Caco-2 (cell line): ENCODE results near the gene HELZ. TPM values are rescaled to one million over a fixed set of nuclear protein-coding genes. Genes with fewer than 3 reads are reported as not detected.

Experiments used
- BruUV-seq: library from RNA; stranded (reverse); fragments of 400-500 nt; replicated peaks from 2 replicates; lab custom pipeline; 2021; lab: Mats Ljungman, UMichigan
- CTCF ChIA-PET: fragments of 300-600 bp; sonication (Branson Sonifier 250); formaldehyde crosslinking; loops from one replicate; lab custom pipeline; 2022; ENCODE audit warnings: antibody characterized with exemption; lab: Charles Lee
- POLR2A ChIA-PET: fragments of 300-600 bp; sonication (Branson Sonifier 250); formaldehyde crosslinking; loops from one replicate; lab custom pipeline; 2022; ENCODE audit warnings: antibody characterized with exemption; lab: Charles Lee
- DNase-seq, 2 experiments: peaks; one replicate each; pipeline versions ENCODE4 v3.0.0 to v3.0.0-alpha.2; 2020 to 2022
- H3K27me3 ChIP-seq: replicated peaks from 2 replicates; pipeline ENCODE4 v1.6.0; 2011; ENCODE audit warnings: low read length; ENCODE audit not compliant: control insufficient read depth, insufficient read depth
- H3K36me3 ChIP-seq: 2 replicates; pipeline ENCODE4 v1.5.1; 2011; ENCODE audit warnings: low read length; ENCODE audit not compliant: control insufficient read depth, insufficient read depth
- H3K4me1 ChIP-seq: fragments of 250-450 bp; sonication (Bioruptor Pico); 2 replicates; pipeline ENCODE4 v1.5.1; 2020; ENCODE audit warnings: mild to moderate bottlenecking
- H3K4me3 ChIP-seq: 2 replicates; pipeline ENCODE4 v1.5.1; 2011; ENCODE audit warnings: low read depth, mild to moderate bottlenecking, control low read depth, low read length
- H3K9me3 ChIP-seq: fragments of 250-450 bp; sonication (Bioruptor Pico); 2 replicates; pipeline ENCODE4 v1.5.1; 2020; ENCODE audit warnings: mild to moderate bottlenecking, moderate library complexity
- H3K27ac Mint-ChIP-seq: one replicate; pipeline ENCODE4 v1.8.0; 2022; ENCODE audit warnings: mixed read lengths; ENCODE audit not compliant: unreplicated experiment
- H3K27me3 Mint-ChIP-seq: one replicate; pipeline ENCODE4 v1.8.0; 2022; ENCODE audit warnings: mixed read lengths; ENCODE audit not compliant: insufficient read depth, unreplicated experiment
- H3K36me3 Mint-ChIP-seq: one replicate; pipeline ENCODE4 v1.8.0; 2022; ENCODE audit warnings: mild to moderate bottlenecking, mixed read lengths; ENCODE audit not compliant: insufficient read depth, unreplicated experiment
- H3K4me1 Mint-ChIP-seq: one replicate; pipeline ENCODE4 v1.8.0; 2022; ENCODE audit warnings: low read depth, mixed read lengths; ENCODE audit not compliant: unreplicated experiment
- H3K4me3 Mint-ChIP-seq: one replicate; pipeline ENCODE4 v1.8.0; 2022; ENCODE audit warnings: mild to moderate bottlenecking, moderate library complexity, mixed read lengths; ENCODE audit not compliant: unreplicated experiment
- H3K9me3 Mint-ChIP-seq: one replicate; pipeline ENCODE4 v1.8.0; 2022; ENCODE audit warnings: mixed read lengths; ENCODE audit not compliant: unreplicated experiment
- intact Hi-C: fragments of 100-400 bp; cut with micrococcal nuclease; formaldehyde crosslinking; loops from one replicate; pipeline ENCODE4 v1.10.0; 2022; ENCODE audit not compliant: unreplicated experiment
- total RNA-seq: library from RNA; stranded (reverse); gene quantifications from 2 replicates; pipeline ENCODE4 v1.2.3, GENCODE V29; 2022
- TF ChIP-seq, protein P1 (sequence below), 2 experiments: fragments of 200-600 bp in 1 of 2; IDR thresholded peaks; 1 replicate in 1 of 2; 2 replicates in 1 of 2; pipeline versions ENCODE4 v1.5.1 to v1.8.0; 2011 to 2022; ENCODE audit warnings: antibody characterized with exemption in 1 of 2, control low read depth in 1 of 2, inconsistent platforms in 1 of 2, low read depth in 1 of 2, low read length in 1 of 2, mild to moderate bottlenecking in 1 of 2, moderate library complexity in 1 of 2; ENCODE audit not compliant: insufficient read depth in 1 of 2, severe bottlenecking in 1 of 2, unreplicated experiment in 1 of 2

The HELZ gene
- total RNA-seq, 1 experiment from 2014 or later: 63.8 TPM

DNA sequence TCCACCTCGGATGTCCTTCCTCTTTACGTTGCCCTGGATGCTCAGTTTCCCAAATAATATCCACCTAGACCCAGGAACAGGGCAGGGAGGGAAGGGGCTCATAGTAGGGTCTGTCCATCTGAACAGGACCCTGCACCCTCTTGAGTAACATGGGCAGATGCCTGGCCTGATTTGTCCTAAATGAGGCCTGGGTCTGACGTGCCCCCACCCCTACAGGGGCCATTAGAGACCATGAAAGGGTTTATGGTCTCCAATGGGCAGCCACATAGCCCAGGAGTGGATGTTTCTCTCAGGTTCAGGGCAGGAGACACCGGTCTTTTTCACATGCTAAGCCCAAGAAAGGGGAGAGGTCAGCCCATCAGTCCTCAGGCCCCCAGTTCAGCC lies 193.8 kb downstream of the HELZ start:
- no peaks in the 10 kb centered on the region; the same call in 1 of the 2 replicates for H3K4me1 ChIP-seq
- no TSS peak for BruUV-seq
- H3K4me1 Mint-ChIP-seq: no peaks in the 10 kb centered on the region
- peak in 1 of 2 experiments; percentile 22 for DNase-seq
- no peak overlapping the region for H3K4me3 Mint-ChIP-seq
- POLR2A ChIA-PET: no interaction called here
- no peaks in the 10 kb centered on the region for H3K27me3 ChIP-seq
- peaks cover 22% of the 10 kb centered on the region for H3K9me3 Mint-ChIP-seq
- CTCF ChIA-PET: no interaction called here
- H3K27ac Mint-ChIP-seq: no peak overlapping the region
- intact Hi-C loops: no loop called here
- peaks cover 31% of the 10 kb centered on the region for H3K9me3 ChIP-seq
- H3K4me3 ChIP-seq: no peak overlapping the region
- H3K36me3 Mint-ChIP-seq: no peaks in the 10 kb centered on the region
- TF ChIP-seq, protein P1, sequence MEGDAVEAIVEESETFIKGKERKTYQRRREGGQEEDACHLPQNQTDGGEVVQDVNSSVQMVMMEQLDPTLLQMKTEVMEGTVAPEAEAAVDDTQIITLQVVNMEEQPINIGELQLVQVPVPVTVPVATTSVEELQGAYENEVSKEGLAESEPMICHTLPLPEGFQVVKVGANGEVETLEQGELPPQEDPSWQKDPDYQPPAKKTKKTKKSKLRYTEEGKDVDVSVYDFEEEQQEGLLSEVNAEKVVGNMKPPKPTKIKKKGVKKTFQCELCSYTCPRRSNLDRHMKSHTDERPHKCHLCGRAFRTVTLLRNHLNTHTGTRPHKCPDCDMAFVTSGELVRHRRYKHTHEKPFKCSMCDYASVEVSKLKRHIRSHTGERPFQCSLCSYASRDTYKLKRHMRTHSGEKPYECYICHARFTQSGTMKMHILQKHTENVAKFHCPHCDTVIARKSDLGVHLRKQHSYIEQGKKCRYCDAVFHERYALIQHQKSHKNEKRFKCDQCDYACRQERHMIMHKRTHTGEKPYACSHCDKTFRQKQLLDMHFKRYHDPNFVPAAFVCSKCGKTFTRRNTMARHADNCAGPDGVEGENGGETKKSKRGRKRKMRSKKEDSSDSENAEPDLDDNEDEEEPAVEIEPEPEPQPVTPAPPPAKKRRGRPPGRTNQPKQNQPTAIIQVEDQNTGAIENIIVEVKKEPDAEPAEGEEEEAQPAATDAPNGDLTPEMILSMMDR (IDR thresholded peaks at IDR 0.05; ENCODE audit: insufficient read depth in 1 of 2, low read depth in 1 of 2, low read length in 1 of 2, severe bottlenecking in 1 of 2, unreplicated experiment in 1 of 2): no peak
- H3K36me3 ChIP-seq: no peaks in the 10 kb centered on the region
- no peaks in the 10 kb centered on the region for H3K27me3 Mint-ChIP-seq

DNA sequence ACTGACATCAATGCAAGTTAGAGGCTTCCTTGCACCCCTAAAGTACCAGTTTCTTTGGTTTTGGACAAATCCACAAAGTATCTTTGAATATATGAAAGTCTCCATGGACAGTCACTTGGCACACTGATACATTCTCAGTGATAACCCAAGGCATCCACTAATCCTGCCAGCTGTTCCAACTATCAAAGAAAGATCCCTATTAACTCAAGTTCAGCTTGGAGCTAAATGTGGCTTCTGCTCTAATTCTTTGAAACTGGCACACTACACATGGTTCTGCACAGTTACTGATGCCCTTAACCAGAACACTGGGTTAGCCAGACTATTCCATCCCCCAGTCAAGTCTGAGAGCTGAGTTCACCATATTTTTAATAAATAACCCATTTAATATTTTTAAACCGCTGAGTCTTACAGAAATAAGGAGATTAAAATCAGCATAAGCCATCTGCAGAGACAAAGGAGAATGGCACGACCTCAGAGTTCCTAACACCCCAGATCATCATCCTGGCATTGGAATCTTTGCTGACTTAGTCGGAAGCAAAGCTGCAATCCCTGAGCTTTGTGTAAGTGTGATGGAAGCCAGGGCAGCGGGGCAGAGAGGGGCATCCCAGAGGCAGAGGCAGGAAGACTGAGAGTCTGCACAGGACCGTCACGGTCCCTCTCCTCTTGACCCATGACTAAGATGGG lies 194.4 kb downstream of the HELZ start:
- DNase-seq: no peak
- Mint-ChIP-seq H3K27ac (no peak overlapping the region), H3K9me3 (peaks cover 22% of the 10 kb centered on the region), H3K27me3 (no peaks in the 10 kb centered on the region), H3K4me3 (no peak overlapping the region), H3K36me3 (no peaks in the 10 kb centered on the region), H3K4me1 (no peaks in the 10 kb centered on the region)
- Histone ChIP-seq H3K36me3 (no peaks in the 10 kb centered on the region), H3K9me3 (peaks cover 31% of the 10 kb centered on the region), H3K27me3 (no peaks in the 10 kb centered on the region), H3K4me3 (no peak overlapping the region), H3K4me1 (no peaks in the 10 kb centered on the region; the same call in 1 of the 2 replicates)
- CTCF ChIA-PET: no interaction called here
- TF ChIP-seq, protein P1 (IDR thresholded peaks at IDR 0.05; ENCODE audit: insufficient read depth in 1 of 2, low read depth in 1 of 2, low read length in 1 of 2, severe bottlenecking in 1 of 2, unreplicated experiment in 1 of 2): no peak
- intact Hi-C loops: no loop called here
- POLR2A ChIA-PET: no interaction called here
- BruUV-seq: no TSS peak

DNA sequence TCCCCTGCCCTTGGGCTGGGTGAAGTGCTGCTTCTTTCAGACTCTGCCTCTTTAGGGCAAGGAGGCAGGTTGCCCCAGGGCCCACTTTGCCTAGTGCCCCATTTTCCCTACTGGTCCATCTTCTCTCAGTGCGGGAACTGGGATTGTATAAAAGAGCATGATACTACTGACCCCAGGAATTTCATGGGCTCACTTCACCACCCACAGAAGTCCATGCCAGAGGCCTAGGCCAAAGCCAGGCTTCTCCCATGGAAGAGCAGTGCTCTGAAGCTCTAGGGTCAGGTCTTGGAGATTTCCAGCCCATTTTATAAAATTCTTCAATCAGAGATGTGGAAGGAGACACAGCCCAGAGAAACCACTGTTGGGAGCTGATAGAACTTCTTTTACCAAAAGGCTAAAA lies 194.9 kb downstream of the HELZ start:
- no peaks in the 10 kb centered on the region for H3K36me3 ChIP-seq
- no peaks in the 10 kb centered on the region for H3K4me1 Mint-ChIP-seq
- no peak overlapping the region for H3K4me3 ChIP-seq
- H3K9me3 ChIP-seq: peaks cover 31% of the 10 kb centered on the region
- DNase-seq: no peak
- H3K9me3 Mint-ChIP-seq: peaks cover 22% of the 10 kb centered on the region
- H3K27ac Mint-ChIP-seq: no peak overlapping the region
- CTCF ChIA-PET: no interaction called here
- no peaks in the 10 kb centered on the region for H3K36me3 Mint-ChIP-seq
- POLR2A ChIA-PET: no interaction called here
- no peaks in the 10 kb centered on the region for H3K27me3 ChIP-seq
- TF ChIP-seq, protein P1 (IDR thresholded peaks at IDR 0.05; ENCODE audit: insufficient read depth in 1 of 2, low read depth in 1 of 2, low read length in 1 of 2, severe bottlenecking in 1 of 2, unreplicated experiment in 1 of 2): no peak
- no TSS peak for BruUV-seq
- intact Hi-C loops: no loop called here
- no peaks in the 10 kb centered on the region for H3K27me3 Mint-ChIP-seq
- no peaks in the 10 kb centered on the region; the same call in 1 of the 2 replicates for H3K4me1 ChIP-seq
- no peak overlapping the region for H3K4me3 Mint-ChIP-seq
